GM21381 (cell line): Measurements from ENCODE around the gene PRM3.

Experiments
- ATAC-seq: cut with Tn5 transposase; IDR thresholded peaks from one replicate; pipeline ENCODE4 v1.9.1; 2021; ENCODE audit warnings: mild to moderate bottlenecking, moderate library complexity; ENCODE audit not compliant: unreplicated experiment

The PRM3 gene

DNA sequence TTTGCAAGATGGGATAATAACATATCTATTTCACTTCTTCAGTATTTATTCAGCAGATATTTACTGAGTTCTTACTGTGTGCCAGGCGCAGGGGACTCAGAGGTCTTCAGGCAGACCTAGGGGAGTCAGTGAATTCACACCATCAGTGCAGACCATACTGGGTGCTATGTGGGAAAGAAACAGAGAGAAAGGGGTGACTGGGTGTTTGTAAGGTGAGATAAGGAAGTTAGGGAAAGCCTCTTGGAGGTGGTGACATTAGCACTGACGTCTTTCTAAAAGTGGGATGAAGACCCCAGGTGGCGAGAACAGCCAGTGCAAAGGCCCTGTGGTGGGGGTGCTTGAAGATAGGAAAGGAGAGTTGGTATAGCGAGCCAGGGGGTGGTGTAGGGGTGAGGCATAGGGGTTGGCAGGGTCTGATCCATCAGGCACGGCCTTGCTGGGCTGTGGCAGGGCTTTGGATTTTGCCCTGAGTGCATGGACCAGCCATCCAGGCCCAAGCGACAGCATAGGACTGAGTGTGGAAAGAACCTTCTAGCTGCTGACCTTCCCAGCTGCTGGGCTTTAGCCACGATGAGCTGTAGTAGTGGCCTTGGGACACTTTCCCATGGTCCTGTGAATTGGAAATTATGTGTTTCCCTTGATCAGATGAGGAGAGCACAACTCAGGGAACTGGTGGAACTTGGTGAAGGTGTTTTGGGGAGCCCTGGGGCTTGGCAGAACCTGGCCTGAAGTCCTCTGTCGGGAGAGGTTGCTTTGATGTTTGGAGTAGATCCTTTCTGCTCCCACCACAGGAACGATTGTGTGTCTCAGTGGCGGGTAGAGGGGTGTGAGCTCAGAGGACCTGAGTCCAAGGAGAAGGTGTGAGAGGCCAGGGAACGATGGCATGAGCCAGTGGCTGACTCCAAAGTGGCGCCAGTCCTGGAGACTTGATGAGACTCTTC, 13.5 kb downstream of the PRM3 start:
- ATAC-seq = no peak

DNA sequence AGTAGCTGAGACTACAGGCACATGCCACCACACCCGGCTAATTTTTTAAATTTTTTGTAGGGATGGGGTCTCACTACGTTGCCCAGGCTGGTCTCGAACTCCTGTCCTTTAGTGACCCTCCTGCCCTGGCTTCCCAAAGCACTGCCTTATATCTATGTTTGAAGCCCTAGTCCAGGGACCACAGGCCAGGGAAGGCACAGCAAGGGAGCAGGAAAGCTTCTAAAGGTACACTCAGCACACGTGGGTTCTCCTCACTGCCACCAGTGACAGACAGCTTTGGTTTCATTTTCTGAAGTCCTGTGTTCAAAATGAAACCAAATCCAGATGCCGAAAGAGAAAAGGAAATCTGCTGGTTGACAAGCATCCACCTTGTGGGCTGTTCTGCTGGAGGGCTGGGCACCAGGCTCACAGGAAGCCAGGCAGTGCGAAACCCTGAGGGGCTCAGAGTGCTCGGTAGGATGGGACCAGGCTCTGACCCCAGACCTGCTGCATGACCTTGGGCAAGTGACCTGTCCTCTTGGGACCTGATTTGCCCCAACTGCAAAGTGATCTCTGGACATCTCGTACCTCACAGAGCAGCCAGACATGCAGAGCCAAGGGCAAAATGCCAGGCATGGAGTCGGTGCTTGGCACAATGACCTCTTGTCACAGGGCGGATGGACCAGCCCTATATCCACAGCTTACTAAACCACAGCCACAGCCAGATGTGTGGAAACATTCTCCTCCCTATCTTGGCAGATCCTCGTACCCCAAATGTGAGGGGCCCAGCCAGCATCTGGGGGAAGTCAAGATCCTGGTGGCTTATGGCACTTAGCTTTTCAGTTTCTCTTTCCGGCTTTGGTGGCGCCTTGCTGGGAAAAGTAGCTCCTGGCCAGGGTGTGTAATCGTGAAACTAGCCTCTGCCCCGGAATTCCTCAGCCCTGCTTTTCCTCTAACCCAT, 14.6 kb downstream of the PRM3 start:
- ATAC-seq = no peak

DNA sequence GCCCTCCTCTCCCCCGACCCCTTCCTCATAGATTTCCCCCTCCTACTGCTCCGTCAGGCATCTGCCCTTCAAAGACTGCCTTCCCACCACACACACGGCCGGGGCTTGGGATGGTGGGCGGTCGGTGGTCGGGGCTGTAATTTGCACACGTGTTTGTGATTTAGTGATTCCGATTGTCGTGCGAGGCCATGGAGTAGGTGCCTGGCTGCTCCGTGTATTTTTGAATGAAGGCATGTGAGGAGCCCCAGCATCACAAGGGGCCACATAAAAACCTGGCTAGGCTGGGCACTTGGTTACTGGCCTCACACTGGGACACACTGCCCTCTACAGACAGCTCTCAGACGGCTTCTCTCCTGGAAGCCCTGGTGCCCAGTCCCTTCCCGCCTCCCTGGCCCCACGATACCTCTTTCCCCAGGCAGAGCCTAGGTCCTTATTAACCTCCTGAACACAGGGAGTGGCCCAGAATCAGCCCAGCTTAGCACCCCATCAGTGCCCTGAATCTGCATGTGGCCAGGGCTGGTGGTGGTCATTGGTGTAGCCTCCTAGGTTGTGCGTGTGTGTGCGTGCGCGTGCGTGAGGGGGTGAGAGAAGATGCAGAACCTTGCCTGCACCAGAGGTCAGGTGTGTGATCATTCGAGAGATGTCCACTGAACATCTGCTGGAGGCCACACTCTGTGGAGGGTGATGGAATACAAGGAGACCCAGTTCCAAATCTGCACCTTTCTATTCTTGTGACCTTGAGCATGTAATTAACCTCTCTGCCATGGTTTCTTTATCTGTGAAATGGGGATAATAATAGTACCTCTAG, 16.1 kb downstream of the PRM3 start:
- ATAC-seq = no peak

DNA sequence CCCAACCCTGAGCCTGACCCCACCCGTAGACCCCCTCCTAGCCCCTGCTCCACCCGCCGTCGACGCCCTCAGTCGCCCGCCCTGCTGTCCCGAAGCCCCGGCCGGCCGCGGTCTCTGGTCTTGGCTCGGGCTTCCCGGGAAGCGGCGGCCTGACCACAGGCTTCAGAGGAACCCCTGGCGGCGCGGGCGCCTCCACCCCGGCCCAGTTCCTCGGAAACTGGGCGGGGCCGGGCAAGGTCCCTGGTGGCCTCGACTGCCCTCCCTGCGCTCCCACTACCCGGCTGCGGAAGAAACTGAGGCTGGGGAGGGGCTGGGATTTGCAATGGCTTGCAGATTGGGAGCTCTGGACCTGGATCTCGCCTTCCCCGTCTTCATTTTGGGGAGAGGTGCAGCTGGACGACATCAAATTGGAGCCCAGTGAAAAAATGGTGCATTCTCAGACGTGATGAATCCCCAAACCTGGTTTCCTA, 16.7 kb downstream of the PRM3 start:
- no peak for ATAC-seq

DNA sequence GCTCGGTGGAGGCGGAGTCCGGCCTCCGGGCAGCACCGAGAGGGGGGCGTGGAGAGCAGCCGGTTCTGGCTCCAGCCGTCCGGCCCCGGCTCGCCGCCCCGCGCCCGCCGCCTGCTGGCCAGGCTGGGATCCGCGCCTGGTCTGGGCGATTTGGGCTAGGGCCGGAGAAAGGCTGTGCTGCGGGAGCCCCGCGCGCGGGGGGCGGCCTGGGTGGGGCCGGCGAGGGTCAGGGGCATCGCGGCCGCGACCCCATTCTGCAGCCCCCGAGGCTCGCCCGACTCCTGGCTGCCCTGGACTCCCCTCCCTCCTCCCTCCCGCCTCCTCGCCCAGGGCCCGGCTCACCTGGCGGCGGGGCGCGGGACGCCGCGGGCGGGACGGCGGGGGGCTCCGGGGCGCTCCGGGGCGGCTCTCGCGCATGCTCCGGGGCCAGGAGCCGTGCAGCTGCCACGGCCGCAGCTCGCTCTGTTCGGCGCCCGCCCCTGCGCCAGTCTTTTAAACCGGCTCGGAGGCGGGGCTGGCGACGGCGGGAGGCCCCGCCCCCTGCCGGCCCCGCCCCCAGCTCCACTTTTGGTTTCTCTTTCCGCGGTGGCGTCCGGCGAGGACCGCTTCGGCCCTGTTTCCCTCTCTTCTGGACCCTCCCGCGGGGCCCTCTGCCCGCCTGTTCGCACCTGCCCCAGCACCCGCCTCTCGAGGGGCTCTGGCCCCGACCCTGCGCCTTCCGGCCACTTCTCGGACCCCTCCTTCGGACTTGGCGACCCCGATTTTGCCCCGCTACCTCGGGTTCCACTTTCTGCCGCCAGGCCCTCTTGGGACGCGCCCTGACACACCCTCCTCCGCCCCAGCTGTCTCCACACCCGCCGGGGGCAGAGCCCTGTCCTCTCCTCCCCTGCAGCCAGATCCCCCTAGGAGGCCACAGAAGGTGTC, 17.4 kb downstream of the PRM3 start, which contains the start of gene SOCS1:
Gene SOCS1 (minus strand): TSS at position 468 of the 924 bp plus-strand sequence. CDS start 726 bp downstream, outside the sequence.
- ATAC-seq = peak; percentile 51

DNA sequence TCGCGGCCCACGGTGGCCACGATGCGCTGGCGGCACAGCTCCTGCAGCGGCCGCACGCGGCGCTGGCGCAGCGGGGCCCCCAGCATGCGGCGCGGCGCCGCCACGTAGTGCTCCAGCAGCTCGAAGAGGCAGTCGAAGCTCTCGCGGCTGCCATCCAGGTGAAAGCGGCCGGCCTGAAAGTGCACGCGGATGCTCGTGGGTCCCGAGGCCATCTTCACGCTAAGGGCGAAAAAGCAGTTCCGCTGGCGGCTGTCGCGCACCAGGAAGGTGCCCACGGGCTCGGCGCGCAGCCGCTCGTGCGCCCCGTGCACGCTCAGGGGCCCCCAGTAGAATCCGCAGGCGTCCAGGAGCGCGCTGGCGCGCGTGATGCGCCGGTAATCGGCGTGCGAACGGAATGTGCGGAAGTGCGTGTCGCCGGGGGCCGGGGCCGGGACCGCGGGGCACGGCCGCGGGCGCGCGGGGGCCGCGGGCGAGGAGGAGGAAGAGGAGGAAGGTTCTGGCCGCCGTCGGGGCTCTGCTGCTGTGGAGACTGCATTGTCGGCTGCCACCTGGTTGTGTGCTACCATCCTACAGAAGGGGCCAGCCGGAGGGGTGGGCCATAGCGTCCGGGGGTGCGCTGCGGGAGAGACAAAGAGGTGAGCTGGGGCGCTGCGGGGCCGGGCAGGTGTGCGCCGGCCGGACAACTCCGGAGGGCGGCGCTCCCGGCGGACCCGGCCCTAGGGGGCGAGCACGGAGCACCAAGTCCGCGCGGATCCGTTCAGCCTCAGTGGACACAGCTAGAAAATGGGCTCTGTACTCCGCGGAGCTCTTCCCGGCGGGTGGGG, 18.3 kb downstream of the PRM3 start:
- ATAC-seq = peak; percentile 0

DNA sequence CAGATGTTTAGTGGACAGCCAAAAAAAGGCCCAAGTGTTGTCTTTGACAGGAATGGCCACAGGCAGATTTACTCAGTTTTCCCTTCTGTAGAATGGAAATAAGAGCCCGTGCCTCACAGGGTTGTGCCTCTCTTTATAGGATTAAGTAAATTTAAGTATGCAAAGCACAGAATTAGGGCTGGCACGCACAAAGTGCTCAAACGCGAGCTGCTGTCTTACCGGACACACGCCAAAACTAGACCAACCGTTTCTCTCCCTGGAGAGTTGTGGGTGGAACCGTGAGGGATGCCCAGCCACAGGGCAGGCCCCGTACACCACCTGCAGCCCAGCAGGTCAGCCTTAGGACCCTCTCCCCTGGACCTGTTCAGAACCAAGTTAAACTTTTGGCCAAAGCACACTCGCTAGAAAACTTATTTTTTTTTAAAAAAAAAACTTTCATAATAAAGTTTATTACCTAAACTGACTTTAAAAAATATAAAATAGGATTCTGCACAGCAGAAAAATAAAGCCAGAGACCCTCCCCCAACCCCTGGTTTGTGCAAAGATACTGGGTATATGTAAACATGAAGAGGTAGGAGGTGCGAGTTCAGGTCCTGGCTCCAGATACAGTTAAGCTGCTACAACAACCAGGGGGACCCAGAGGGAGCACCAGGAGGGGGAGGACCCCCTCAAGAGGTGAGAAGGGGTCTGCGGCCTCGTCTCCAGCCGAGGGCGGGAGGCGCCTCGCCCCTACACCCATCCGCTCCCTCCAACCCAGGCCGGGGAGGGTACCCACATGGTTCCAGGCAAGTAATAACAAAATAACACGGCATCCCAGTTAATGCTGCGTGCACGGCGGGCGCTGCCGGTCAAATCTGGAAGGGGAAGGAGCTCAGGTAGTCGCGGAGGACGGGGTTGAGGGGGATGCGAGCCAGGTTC, 19.2 kb downstream of the PRM3 start:
- ATAC-seq = no peak

DNA sequence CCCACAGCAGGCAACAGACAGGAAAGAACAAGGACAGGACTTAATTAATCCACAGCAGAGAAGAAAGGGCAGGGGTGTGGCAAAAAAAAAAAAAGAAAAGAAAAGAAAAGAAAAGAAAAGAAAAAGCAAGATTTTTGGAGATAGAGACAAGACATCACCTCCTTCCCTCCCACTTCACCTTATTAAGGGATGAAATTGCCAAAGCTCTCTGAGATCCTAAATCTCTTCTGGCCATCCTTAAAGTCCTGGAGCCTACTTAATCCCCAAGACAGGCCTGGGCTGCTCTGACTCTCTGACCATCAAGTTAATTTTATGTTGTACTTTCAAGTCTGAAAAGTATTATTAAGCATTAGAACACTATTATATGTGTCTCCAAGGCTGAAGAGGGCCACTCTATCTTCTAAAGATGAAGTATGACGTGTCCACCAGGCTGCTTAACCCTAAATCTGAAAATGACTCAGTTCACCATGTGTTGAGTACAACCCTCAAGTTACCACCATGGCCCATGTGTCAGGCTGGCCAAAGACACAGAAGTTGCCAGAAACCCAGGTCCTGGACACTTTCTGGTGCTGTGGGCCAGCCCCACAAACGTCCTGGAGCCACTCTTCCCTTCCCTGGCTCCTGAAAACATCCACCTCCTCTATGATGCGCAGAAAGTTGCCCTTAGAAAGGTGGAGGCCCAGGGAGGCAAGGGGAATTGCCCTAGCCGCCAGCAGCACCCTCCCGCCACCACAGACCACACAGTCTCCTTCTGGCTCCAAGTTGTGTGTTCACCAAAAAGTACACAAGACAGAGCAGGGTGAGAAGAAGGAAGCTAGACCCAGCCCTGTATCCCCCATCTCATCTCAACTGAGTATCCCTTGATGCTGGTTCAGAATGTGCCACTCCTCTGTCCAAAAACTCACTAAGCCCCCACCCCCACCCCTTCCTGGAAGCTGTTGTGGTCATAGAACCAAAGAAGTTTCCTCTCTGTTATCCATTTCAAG, 20.1 kb downstream of the PRM3 start:
- ATAC-seq = no peak

DNA sequence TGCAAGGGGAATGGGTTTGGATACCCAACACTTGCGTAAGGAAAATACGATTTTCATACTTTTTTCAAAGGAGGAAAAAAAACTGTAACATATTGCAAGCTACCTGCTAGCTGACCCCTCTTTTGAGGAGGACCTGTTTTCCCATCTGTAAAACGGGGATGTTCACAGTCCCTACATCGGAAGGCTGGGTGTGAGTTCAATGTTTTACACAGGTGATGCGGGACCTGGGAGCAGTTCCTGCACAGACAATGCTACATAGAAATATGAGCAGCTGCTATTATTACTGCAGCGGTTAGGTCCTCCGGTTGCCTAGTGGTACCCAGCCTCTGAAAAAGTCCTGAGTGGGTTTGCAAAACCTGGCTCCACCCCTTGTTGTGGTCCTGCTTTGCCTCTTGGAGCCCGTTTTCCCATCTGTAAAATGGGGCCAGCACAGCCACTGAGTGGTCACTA, 20.9 kb downstream of the PRM3 start:
- no peak for ATAC-seq

DNA sequence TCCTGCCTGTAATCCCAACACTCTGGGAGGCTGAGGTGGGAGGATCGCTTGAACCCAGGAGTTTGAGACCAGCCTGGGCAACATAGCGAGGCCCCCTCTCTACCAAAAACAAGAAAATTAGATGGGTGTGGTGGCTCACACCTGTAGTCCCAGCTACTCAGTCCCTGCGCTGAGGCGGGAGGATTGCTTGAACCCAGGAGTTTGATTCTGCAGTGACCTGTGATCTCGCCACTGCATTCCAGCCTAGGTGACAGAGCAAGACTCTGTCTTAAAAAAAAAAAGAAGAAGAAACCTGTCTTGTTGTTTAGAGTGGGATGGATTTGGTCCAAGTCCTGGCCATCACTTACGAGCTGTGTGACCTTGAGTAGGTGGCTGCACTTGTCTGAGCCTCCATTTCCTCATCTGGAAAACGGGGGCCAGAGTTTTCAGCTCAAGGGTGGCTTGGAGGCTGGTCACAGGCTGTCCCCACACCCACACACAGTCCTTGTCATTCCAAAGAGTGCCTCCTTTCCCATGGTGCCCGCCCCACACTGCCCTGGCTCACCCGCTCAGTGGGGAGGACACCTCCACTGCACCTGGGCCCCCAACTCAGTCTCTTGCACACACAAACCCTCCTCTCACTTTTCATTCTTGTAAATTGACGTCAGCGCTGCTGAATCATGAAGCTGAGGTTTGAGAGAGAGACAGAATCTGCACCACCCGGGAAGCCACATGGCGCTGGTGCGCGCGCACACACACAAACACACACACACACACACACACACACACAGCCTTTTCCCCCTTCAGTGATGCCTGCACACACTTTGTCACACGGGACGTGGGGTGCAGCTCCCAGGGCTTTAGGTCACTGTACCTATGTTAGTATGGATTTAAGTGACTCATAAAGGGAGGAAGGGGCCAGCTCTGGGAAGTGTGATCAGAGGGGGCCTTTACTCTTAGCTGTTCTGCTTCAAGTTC, 21.6 kb downstream of the PRM3 start:
- no peak for ATAC-seq

DNA sequence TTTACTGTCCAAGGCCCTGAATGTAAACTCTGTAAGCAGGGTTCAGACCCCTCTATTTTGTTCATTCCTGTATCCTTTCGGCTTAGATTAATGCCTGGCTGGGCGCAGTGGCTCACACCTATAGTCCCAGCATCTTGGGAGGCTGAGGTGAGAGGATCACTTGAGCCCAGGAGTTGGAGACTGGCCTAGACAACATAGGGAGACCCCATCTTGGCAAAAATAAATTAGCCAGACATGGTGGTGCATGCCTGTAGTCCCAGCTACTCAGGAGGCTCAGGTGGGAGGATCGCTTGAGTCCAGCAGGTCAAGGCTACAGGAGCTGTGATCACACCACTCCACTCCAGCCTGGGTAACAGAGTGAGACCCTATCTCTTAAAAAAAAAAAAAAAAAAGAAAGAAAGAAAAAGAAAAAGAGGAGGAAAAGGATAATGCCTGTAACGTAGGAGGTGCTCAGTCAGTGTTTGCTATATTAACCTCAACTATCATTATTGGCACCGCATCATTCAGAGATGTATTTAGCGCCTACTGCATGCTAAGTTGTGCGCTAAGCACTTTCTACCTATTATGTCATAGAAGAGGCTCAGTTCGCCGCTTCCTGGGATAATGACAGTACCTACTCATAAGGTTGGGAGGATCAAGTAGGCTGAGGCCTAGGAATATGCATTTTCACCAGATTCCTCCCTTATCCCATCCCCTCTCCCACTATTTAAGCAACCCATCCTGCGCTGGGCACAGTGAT, 22.5 kb downstream of the PRM3 start:
- no peak for ATAC-seq

DNA sequence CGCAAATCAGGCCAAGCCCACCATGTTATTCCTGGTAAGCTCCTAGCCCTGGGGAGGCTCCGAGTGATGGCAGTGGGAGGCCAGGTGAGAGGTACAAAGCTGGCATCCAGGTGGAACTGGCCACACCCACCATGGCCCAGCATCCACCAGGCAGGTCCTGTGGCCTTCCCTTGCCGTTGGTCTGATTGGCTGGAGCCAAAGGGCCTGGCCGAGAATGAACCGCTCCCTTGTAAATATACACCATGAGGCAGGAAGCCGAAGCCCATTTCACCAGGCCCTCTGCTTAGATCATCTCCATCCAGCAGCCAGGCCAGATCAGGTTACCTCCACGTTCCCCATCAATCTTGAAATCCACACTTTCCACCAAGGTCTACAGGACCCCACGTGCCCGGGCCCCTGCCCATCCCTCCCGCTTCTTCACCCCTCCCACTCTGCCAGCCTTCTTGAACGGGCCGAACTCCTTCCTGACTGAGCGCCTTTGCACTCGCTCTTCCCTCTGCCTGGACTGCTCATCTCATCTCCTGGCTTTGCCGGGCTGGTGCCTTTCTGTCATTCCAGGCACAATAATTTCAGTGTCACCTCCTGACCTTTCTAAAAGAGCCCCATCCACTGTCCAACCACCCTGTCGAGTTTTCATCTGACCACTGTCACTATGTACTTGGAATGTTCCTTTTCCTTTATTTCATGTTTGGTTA, 23.2 kb downstream of the PRM3 start:
- ATAC-seq = no peak

DNA sequence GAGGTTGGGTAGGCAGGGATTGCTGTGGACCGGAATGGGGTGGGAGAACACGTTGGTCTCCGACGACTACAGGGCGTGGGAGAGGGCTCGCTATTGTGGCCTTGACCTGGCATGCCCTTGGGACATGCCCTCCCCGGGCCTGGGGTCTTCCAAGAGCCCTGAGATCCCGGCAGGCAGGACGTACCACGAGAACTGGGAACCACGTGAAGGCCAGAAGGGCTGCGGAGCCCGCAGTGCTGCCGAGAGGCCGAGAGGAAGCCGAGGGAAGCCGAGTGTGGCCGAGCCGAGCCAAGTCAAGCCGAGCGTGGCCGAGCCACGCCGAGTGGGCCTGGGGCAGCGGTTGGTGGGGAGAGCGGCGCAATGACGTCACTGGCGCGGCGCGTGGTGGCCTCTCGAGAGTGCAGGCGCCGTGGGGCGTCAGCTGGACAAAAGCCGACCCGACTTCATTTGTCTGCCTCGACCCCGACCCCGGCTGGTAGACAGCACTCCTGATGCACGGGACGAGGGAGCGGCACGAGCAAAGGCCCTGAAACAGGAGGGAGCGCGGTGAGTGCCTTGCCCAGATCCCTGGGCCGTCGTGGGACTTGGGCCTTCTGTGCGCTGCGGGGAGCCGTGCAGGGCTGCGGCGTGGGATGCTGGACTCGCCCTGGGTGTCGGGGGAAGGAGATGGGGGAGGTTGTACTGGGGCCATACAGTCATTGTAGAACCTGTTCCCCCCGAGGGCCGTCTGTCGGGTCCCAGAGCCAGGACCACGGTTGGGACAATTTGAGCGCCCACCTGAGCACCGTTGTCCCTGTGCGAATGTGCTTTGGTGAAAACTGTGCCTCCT, 24.0 kb downstream of the PRM3 start:
- no peak for ATAC-seq
